ENCODE data around the gene GOLGA6B. TPM values are rescaled to one million over a fixed set of nuclear protein-coding genes. Genes with fewer than 3 reads are reported as not detected.
A peak's percentile ranks its signal among the peaks of the same experiment; 100 is the strongest.

GOLGA6B gene
- total and polyA plus RNA-seq, 2 of the 13 experiments (the other 11 are each of a cell fraction or from before 2014, with no cell fraction given), result 0.04 TPM; not detected in 1

DNA sequence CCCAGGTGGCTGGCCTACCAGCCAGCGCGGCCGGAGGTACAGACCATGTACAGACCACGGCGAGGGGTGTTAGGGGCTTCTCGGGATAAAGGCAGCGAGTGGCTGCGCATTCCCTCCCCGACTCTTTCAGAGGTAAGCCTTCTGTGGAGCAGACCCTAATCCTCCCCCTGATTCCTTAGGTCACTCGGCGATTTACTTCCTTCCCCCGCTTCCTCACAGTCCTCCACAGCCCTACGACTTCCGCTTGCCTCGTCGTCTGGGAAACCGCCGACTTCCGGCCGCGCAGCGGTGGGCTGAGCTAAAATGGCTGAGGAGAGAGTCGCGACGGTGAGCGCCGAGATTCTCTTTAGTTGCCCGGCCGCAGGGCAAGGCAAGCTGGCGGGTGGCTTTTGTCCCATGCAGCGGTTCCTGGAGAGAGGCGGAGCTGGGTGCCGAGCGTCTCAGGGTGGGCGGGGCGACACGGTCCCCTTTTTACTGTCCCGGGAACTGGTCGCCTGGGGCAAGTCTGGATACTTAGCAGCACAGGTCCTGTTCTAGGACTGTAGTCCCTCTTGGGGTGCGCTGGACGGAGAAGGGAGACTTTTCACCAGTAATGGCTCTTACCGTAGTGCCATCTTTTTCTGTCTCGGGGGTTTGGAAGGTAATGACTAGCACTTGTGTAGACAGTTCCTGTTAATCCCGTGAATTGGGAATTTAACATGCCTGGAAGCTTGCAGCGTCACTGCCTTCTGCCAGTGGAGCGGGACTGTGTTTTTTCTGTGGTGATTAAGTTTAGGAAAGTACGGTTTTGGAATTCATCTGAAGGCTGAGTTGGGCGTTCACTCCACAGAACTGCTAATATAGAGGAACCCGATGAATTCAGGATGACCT, 31.7 kb downstream of the GOLGA6B start, which contains the start of the genes BBS4 and HIGD2B (continued):
- TF ChIP-seq, protein P1, sequence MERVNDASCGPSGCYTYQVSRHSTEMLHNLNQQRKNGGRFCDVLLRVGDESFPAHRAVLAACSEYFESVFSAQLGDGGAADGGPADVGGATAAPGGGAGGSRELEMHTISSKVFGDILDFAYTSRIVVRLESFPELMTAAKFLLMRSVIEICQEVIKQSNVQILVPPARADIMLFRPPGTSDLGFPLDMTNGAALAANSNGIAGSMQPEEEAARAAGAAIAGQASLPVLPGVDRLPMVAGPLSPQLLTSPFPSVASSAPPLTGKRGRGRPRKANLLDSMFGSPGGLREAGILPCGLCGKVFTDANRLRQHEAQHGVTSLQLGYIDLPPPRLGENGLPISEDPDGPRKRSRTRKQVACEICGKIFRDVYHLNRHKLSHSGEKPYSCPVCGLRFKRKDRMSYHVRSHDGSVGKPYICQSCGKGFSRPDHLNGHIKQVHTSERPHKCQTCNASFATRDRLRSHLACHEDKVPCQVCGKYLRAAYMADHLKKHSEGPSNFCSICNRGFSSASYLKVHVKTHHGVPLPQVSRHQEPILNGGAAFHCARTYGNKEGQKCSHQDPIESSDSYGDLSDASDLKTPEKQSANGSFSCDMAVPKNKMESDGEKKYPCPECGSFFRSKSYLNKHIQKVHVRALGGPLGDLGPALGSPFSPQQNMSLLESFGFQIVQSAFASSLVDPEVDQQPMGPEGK (CRISPR knock-in tag; IDR thresholded peaks at IDR 0.05), result peak; percentile 10; the same call in 1 of the 2 replicates
- peak; percentile 38; the same call in 1 of the 2 replicates for TF ChIP-seq YEATS4 (CRISPR knock-in tag; IDR thresholded peaks at IDR 0.05; ENCODE audit: borderline replicate concordance)
- TF ChIP-seq ZNF30 (CRISPR knock-in tag; IDR thresholded peaks at IDR 0.05), result no peak
- TF ChIP-seq AGO2 (optimal IDR thresholded peaks at IDR 0.05; ENCODE audit: low read depth, low read length), result no peak
- TF ChIP-seq, protein P2, sequence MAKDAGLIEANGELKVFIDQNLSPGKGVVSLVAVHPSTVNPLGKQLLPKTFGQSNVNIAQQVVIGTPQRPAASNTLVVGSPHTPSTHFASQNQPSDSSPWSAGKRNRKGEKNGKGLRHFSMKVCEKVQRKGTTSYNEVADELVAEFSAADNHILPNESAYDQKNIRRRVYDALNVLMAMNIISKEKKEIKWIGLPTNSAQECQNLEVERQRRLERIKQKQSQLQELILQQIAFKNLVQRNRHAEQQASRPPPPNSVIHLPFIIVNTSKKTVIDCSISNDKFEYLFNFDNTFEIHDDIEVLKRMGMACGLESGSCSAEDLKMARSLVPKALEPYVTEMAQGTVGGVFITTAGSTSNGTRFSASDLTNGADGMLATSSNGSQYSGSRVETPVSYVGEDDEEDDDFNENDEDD (CRISPR knock-in tag; IDR thresholded peaks at IDR 0.05; ENCODE audit: borderline replicate concordance), result no peak; the same call in 1 of the 2 replicates
- TF ChIP-seq ZNF207 (IDR thresholded peaks at IDR 0.05; ENCODE audit: borderline replicate concordance), result no peak
- no peak for TF ChIP-seq SMC3 (IDR thresholded peaks at IDR 0.05; ENCODE audit: low read length)
- TF ChIP-seq, protein P3, sequence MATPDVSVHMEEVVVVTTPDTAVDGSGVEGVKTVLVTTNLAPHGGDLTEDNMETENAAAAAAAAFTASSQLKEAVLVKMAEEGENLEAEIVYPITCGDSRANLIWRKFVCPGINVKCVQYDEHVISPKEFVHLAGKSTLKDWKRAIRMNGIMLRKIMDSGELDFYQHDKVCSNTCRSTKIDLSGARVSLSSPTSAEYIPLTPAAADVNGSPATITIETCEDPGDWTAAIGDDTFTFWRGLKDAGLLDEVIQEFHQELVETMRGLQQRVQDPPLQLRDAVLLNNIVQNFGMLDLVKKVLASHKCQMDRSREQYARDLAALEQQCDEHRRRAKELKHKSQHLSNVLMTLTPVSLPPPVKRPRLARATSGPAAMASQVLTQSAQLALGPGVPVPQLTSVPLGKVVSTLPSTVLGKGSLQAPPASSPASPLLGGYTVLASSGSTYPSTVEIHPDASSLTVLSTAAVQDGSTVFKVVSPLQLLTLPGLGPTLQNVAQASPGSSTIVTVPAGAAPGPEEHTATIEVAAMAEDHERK (CRISPR knock-in tag; IDR thresholded peaks at IDR 0.05; ENCODE audit: low read depth), result no peak
- TF ChIP-seq ZNF607 (CRISPR knock-in tag; IDR thresholded peaks at IDR 0.05; ENCODE audit: borderline replicate concordance), result peak; percentile 46; the same call in 1 of the 2 replicates
- TF ChIP-seq, protein P4, sequence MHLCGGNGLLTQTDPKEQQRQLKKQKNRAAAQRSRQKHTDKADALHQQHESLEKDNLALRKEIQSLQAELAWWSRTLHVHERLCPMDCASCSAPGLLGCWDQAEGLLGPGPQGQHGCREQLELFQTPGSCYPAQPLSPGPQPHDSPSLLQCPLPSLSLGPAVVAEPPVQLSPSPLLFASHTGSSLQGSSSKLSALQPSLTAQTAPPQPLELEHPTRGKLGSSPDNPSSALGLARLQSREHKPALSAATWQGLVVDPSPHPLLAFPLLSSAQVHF (CRISPR knock-in tag; IDR thresholded peaks at IDR 0.05), result no peak
- TF ChIP-seq ZNF34 (CRISPR knock-in tag; IDR thresholded peaks at IDR 0.05; ENCODE audit: borderline replicate concordance), result 0 out of 2 replicates have a peak, but pooled peaks have one; percentile 69
- TF ChIP-seq PHB2 (IDR thresholded peaks at IDR 0.05; ENCODE audit: partially characterized antibody), result no peak
- TF ChIP-seq GABPA (IDR thresholded peaks at IDR 0.05; ENCODE audit: low read depth, low read length), result peak; percentile 85
- TF ChIP-seq GABPA (CRISPR knock-in tag; IDR thresholded peaks at IDR 0.05; ENCODE audit: low read depth), result peak; percentile 96
- TF ChIP-seq ZFP1 (CRISPR knock-in tag; IDR thresholded peaks at IDR 0.05), result no peak
- TF ChIP-seq ZSCAN21 (CRISPR knock-in tag; IDR thresholded peaks at IDR 0.05; ENCODE audit: borderline replicate concordance), result no peak; the same call in 1 of the 2 replicates
- TF ChIP-seq PCBP2 (optimal IDR thresholded peaks at IDR 0.05; ENCODE audit: low read depth, low read length, poor library complexity, severe bottlenecking), result no peak
- TF ChIP-seq, protein P5, sequence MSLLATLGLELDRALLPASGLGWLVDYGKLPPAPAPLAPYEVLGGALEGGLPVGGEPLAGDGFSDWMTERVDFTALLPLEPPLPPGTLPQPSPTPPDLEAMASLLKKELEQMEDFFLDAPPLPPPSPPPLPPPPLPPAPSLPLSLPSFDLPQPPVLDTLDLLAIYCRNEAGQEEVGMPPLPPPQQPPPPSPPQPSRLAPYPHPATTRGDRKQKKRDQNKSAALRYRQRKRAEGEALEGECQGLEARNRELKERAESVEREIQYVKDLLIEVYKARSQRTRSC (CRISPR knock-in tag; IDR thresholded peaks at IDR 0.05; ENCODE audit: low read depth), result no peak
- TF ChIP-seq RCOR2 (CRISPR knock-in tag; IDR thresholded peaks at IDR 0.05), result no peak
- no peak for TF ChIP-seq TOPORS (CRISPR knock-in tag; IDR thresholded peaks at IDR 0.05)
- no peak for TF ChIP-seq ZC3H4 (CRISPR knock-in tag; IDR thresholded peaks at IDR 0.05; ENCODE audit: borderline replicate concordance)
- no peak for TF ChIP-seq ZSCAN12 (CRISPR knock-in tag; IDR thresholded peaks at IDR 0.05)

Measured in HepG2 (cell line).